Measurements from ENCODE around the gene TOM1.

- TF ChIP-seq MAX (IDR thresholded peaks at IDR 0.05) = no peak
- TF ChIP-seq YY1 (IDR thresholded peaks at IDR 0.05; ENCODE audit: low read depth) = no peak
- TF ChIP-seq TEAD4 (IDR thresholded peaks at IDR 0.05) = no peak
- TF ChIP-seq REST (IDR thresholded peaks at IDR 0.05; ENCODE audit: low read depth) = no peak
These were observed 28.2 kb downstream of the TOM1 start for GRCh38 chr22:35327690-35328471.
